Left ventricle myocardium inferior (tissue), 1 donor: Measurements from ENCODE around the gene HDAC7. TPM values are rescaled to one million over a fixed set of nuclear protein-coding genes. Genes with fewer than 3 reads are reported as not detected.

Source experiments
- DNase-seq: peaks from one replicate; pipeline ENCODE4 v3.0.0-alpha.2; 2020
- H3K27ac ChIP-seq: fragments of 200-600 bp; replicated peaks from 2 replicates; pipeline ENCODE4 v1.8.0; 2021
- H3K27me3 ChIP-seq: fragments of 200-600 bp; 2 replicates; pipeline ENCODE4 v1.8.0; 2021; ENCODE audit warnings: low read depth
- H3K36me3 ChIP-seq: fragments of 200-600 bp; 2 replicates; pipeline ENCODE4 v1.8.0; 2021
- H3K4me1 ChIP-seq: fragments of 200-600 bp; 2 replicates; pipeline ENCODE4 v1.8.0; 2021
- H3K4me3 ChIP-seq: fragments of 200-600 bp; 2 replicates; pipeline ENCODE4 v1.8.0; 2021; ENCODE audit warnings: mild to moderate bottlenecking, moderate library complexity
- H3K9me3 ChIP-seq: fragments of 200-600 bp; replicated peaks from 2 replicates; pipeline ENCODE4 v1.8.0; 2021
- CTCF ChIP-seq: fragments of 200-600 bp; IDR thresholded peaks from 2 replicates; pipeline ENCODE4 v1.8.0; 2021; ENCODE audit warnings: antibody characterized with exemption, mild to moderate bottlenecking, borderline replicate concordance
- intact Hi-C: fragments of 100-400 bp; cut with micrococcal nuclease; formaldehyde crosslinking; loops from one replicate; pipeline ENCODE4 v1.11.0; 2022
- total RNA-seq: library from RNA; stranded (reverse); fragmentation: NEBNext Ultra II Directional; extraction: Animal tissue kit (Norgen Biotek cat#: 25700); gene quantifications from one replicate; pipeline ENCODE4 v1.2.1, GENCODE V29; 2021
- donor health status: DM: no; HTN: yes; CAD: no; lungs with severe emphysema.

HDAC7 gene
- total RNA-seq, 1 donor from 2014 or later, result 47.1 TPM

- Histone ChIP-seq H3K27ac (peak overlapping the region; percentile 99), H3K36me3 (no peaks in the 10 kb centered on the region), H3K27me3 (no peaks in the 10 kb centered on the region), H3K4me1 (peaks cover 97% of the 10 kb centered on the region), H3K9me3 (no peaks in the 10 kb centered on the region), H3K4me3 (no peak overlapping the region)
- intact Hi-C loops, result no loop called here
- no peak for DNase-seq
- TF ChIP-seq CTCF, result no peak
These were observed 4.9 kb upstream of the HDAC7 start for GRCh38 chr12:47824635-47825034.

DNA sequence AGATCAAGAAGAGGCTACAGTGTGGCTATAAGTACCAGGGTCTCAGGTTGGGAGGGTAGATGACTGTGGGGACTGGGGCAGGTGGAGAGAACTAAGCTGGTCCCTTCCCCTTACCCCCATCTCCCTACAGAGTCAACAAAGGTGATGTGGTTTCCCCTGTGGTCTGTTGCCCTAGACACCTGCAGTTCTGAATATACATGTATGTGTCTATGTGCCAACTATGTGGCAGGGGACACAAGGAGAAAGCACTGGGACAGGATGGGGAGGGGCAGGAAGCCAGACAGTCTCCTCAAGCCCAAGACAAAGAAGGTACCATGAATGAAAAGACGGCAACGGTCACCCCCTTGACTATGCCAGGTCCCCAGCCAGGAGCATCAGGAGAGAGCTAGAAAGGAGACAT is 4.5 kb upstream of the HDAC7 start:
- intact Hi-C loops, result no loop called here
- no peak for DNase-seq
- Histone ChIP-seq H3K27me3 (no peaks in the 10 kb centered on the region), H3K36me3 (no peaks in the 10 kb centered on the region), H3K4me1 (peaks cover 94% of the 10 kb centered on the region), H3K27ac (peak overlapping the region; percentile 99), H3K4me3 (no peak overlapping the region), H3K9me3 (no peaks in the 10 kb centered on the region)
- TF ChIP-seq CTCF, result no peak

DNA sequence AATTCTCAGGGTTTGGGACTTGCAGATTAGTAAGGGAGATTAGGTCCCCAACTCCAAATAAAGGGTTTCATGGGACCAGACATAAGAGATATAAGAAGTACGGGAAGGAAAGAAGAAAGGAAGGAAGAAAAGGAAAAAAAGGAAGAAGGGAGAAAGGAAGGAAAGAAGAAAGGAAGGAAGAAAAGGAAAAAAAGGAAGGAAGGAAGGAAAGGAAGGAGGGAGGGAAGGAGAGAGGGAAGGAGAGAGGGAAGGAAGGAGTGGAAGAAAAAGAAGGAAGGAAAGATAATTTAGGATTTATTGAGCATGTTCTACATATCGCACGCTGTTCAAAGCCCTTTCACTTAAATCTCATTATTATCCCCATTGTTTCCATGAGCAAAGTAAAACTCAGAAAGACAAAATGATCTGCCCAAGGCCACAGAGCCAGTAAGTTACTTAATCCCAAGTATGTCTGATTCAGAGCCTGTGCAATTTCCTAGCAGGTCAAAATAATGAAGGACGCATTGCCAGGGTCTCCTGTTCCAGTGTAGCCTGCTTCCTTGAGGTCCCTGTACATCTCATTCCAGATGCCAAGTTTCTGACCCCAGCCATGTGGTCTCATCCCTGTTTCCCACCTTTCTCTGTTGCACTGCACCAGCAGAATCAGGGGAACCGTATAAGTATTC is 3.9 kb upstream of the HDAC7 start:
- Histone ChIP-seq H3K36me3 (no peaks in the 10 kb centered on the region), H3K4me3 (no peak overlapping the region), H3K27me3 (no peaks in the 10 kb centered on the region), H3K9me3 (no peaks in the 10 kb centered on the region), H3K4me1 (peaks cover 94% of the 10 kb centered on the region), H3K27ac (peak overlapping the region; percentile 99)
- intact Hi-C loops, result no loop called here
- TF ChIP-seq CTCF, result no peak
- DNase-seq, result no peak

DNA sequence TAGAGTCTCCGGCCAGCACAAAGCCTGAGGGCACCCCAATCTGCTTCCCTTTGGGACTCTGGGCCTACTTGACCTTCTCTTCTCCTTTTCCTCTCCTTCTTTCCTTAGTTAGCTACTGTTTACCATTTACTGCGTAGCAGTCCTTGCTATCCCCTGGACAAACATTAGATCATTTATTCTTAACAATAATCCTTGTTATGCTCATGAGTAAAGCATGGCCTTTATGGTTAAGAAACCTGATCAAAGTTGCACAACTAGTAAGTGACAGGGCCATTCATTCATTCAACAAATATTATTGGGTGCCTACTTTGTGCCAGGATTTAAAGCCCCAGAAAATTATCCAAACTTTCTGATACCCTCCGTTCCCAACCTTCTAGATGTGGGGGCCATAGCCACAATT is 3.2 kb upstream of the HDAC7 start:
- no peaks in the 10 kb centered on the region for H3K9me3 ChIP-seq
- H3K27me3 ChIP-seq, result no peaks in the 10 kb centered on the region
- H3K27ac ChIP-seq, result peak overlapping the region; percentile 99
- intact Hi-C loops, result no loop called here
- TF ChIP-seq CTCF, result no peak
- H3K36me3 ChIP-seq, result no peaks in the 10 kb centered on the region
- no peak for DNase-seq
- no peak overlapping the region for H3K4me3 ChIP-seq
- peaks cover 94% of the 10 kb centered on the region for H3K4me1 ChIP-seq

DNA sequence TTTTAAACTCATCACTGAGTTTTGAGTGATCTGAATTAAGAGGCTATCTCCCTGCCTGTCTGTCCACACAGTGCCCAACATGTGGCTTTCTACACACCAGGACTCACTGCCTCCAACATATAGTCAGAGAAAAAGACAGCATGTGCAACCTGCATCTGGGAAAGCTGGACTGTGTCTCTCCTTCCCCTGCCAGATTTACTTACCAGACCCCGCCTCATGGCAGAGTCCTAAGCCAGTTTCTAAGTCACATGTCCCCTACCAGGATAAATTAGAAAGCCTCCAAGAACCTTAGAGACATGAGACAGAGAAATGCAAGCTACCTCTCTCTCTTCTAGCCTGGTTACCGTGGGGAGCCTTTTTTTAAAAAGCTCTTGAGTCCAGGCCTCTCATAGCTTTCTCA is 2.7 kb upstream of the HDAC7 start:
- Histone ChIP-seq H3K4me3 (no peak overlapping the region), H3K4me1 (peaks cover 94% of the 10 kb centered on the region), H3K36me3 (no peaks in the 10 kb centered on the region), H3K27me3 (no peaks in the 10 kb centered on the region), H3K9me3 (no peaks in the 10 kb centered on the region), H3K27ac (peak overlapping the region; percentile 99)
- intact Hi-C loops, result no loop called here
- no peak for DNase-seq
- no peak for TF ChIP-seq CTCF
